Measurements from ENCODE around the gene SEMA3B.

DNA sequence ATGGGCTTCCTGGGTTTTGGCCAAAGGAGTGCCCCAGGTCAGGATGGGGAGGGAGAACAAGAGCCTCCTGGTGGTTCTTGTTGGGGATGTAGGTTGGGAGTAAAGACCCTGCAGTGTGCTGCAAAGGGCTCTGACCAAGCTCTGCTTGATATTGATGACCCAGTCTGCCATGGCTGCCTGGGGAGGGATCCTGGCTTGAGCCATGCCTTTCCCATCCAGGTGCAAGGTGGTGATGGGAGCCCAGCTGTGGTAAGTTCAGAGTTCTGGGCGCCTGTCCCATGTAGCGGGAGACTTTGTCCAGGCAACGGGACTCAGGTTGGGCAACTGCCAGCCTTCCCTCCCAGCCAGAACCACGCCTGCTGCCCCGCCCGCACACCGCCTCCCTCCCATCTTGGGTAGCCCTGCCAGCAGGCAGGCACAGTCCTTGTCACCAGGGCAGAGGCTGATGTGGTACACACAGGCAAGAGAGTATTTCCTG, 30.4 kb upstream of the SEMA3B start:
- TF ChIP-seq, protein P1, sequence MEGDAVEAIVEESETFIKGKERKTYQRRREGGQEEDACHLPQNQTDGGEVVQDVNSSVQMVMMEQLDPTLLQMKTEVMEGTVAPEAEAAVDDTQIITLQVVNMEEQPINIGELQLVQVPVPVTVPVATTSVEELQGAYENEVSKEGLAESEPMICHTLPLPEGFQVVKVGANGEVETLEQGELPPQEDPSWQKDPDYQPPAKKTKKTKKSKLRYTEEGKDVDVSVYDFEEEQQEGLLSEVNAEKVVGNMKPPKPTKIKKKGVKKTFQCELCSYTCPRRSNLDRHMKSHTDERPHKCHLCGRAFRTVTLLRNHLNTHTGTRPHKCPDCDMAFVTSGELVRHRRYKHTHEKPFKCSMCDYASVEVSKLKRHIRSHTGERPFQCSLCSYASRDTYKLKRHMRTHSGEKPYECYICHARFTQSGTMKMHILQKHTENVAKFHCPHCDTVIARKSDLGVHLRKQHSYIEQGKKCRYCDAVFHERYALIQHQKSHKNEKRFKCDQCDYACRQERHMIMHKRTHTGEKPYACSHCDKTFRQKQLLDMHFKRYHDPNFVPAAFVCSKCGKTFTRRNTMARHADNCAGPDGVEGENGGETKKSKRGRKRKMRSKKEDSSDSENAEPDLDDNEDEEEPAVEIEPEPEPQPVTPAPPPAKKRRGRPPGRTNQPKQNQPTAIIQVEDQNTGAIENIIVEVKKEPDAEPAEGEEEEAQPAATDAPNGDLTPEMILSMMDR (optimal IDR thresholded peaks at IDR 0.05 in 1 of 3, IDR thresholded peaks at IDR 0.05 in 1 of 3, conservative IDR thresholded peaks at IDR 0.05 in 1 of 3; ENCODE audit: extremely low read depth in 1 of 3, insufficient read depth in 2 of 3, low read length in 3 of 3), result no peak
- no peak for TF ChIP-seq EZH2 (IDR thresholded peaks at IDR 0.05; ENCODE audit: low read length)

Measured in keratinocyte (primary cell).